ENCODE measurements around the gene PRRT1B.

PRRT1B gene

GRCh38 chr9:131597246-131597645 lies 51.9 kb downstream of the PRRT1B start:
- DNase-seq (ENCODE audit: low read depth): no peak
- TF ChIP-seq CTCF (IDR thresholded peaks at IDR 0.05; ENCODE audit: insufficient read depth, low read depth, low read length, missing control alignments): no peak
- no peak overlapping the region for H3K4me3 ChIP-seq (ENCODE audit: low read length)

GRCh38 chr9:131598121-131598520 lies 52.8 kb downstream of the PRRT1B start:
- no peak for DNase-seq (ENCODE audit: low read depth)
- TF ChIP-seq CTCF (IDR thresholded peaks at IDR 0.05; ENCODE audit: insufficient read depth, low read depth, low read length, missing control alignments): no peak
- H3K4me3 ChIP-seq (ENCODE audit: low read length): no peak overlapping the region

GRCh38 chr9:131601683-131602181 lies 56.4 kb downstream of the PRRT1B start:
- TF ChIP-seq CTCF (IDR thresholded peaks at IDR 0.05; ENCODE audit: insufficient read depth, low read depth, low read length, missing control alignments): no peak
- DNase-seq (ENCODE audit: low read depth): no peak
- H3K4me3 ChIP-seq (ENCODE audit: low read length): no peak overlapping the region

GRCh38 chr9:131603199-131603598 lies 57.9 kb downstream of the PRRT1B start:
- no peak for DNase-seq (ENCODE audit: low read depth)
- H3K4me3 ChIP-seq (ENCODE audit: low read length): no peak overlapping the region

GRCh38 chr9:131603711-131604439 lies 58.6 kb downstream of the PRRT1B start:
- no peak overlapping the region for H3K4me3 ChIP-seq (ENCODE audit: low read length)
- no peak for DNase-seq (ENCODE audit: low read depth)
- no peak for TF ChIP-seq CTCF (IDR thresholded peaks at IDR 0.05; ENCODE audit: insufficient read depth, low read depth, low read length, missing control alignments)

More at GRCh38 chr9:131603199-131603598, 57.9 kb downstream of the PRRT1B start:
- no peak for TF ChIP-seq CTCF (IDR thresholded peaks at IDR 0.05; ENCODE audit: insufficient read depth, low read depth, low read length, missing control alignments)

GRCh38 chr9:131605770-131606590 lies 60.7 kb downstream of the PRRT1B start:
- DNase-seq (ENCODE audit: low read depth): no peak
- TF ChIP-seq CTCF (IDR thresholded peaks at IDR 0.05; ENCODE audit: insufficient read depth, low read depth, low read length, missing control alignments): no peak
- no peak overlapping the region for H3K4me3 ChIP-seq (ENCODE audit: low read length)
